HG02759 (cell line): Measurements from ENCODE around the gene TET1.
"Not testable (repeated sequence)": the region's sequence is repeated elsewhere in the genome, so short reads cannot be mapped to it uniquely, and the experiment has no call there.

Experiments used
- ATAC-seq: cut with Tn5 transposase; IDR thresholded peaks from one replicate; pipeline ENCODE4 v1.9.1; 2021; ENCODE audit warnings: mild to moderate bottlenecking, moderate library complexity; ENCODE audit not compliant: unreplicated experiment

The TET1 gene

GRCh38 chr10:68560186-68560942, at the start of gene TET1:
TSS of gene TET1 (plus strand) at chr10:68560337. CDS start at chr10:68572339, 12,002 bp downstream.
- peak; percentile 37 for ATAC-seq

- ATAC-seq: not testable (repeated sequence)
Measured at GRCh38 chr10:68516216-68516615, 43.9 kb upstream of the TET1 start.

GRCh38 chr10:68516766-68517165, 43.4 kb upstream of the TET1 start:
- no peak for ATAC-seq

GRCh38 chr10:68517188-68517587, 42.9 kb upstream of the TET1 start:
- no peak for ATAC-seq

- ATAC-seq: not testable (repeated sequence)
Measured at GRCh38 chr10:68518609-68519008, 41.5 kb upstream of the TET1 start.

GRCh38 chr10:68525490-68526038, 34.6 kb upstream of the TET1 start:
- not testable (repeated sequence) for ATAC-seq

GRCh38 chr10:68526634-68527307, 33.4 kb upstream of the TET1 start:
- ATAC-seq: peak; percentile 63

GRCh38 chr10:68536973-68537372, 23.2 kb upstream of the TET1 start:
- no peak for ATAC-seq

- no peak for ATAC-seq
Measured at GRCh38 chr10:68537796-68538195, 22.3 kb upstream of the TET1 start.

GRCh38 chr10:68543004-68543918, 16.9 kb upstream of the TET1 start:
- peak; percentile 77 for ATAC-seq

- ATAC-seq: peak; percentile 72
Measured at GRCh38 chr10:68550747-68551411, 9.3 kb upstream of the TET1 start.

- ATAC-seq: no peak
Measured at GRCh38 chr10:68553138-68553537, 7.0 kb upstream of the TET1 start.

GRCh38 chr10:68553599-68553998, 6.5 kb upstream of the TET1 start:
- no peak for ATAC-seq

- ATAC-seq: no peak
Measured at GRCh38 chr10:68558478-68558877, 1.7 kb upstream of the TET1 start.

- ATAC-seq: no peak
Measured at GRCh38 chr10:68559251-68559650, 886 bp upstream of the TET1 start.

GRCh38 chr10:68559841-68560185, 324 bp upstream of the TET1 start:
- no peak for ATAC-seq

GRCh38 chr10:68560943-68561864, 1.1 kb downstream of the TET1 start:
- no peak for ATAC-seq

GRCh38 chr10:68561865-68562649, 1.9 kb downstream of the TET1 start:
- ATAC-seq: no peak
